GM19240 (cell line): ENCODE measurements around the gene ITSN2.

Source experiments
- DNase-seq: peaks from one replicate; pipeline ENCODE4 v3.0.0; 2011; ENCODE audit warnings: low spot score; ENCODE audit not compliant: insufficient read length

ITSN2 gene

DNA sequence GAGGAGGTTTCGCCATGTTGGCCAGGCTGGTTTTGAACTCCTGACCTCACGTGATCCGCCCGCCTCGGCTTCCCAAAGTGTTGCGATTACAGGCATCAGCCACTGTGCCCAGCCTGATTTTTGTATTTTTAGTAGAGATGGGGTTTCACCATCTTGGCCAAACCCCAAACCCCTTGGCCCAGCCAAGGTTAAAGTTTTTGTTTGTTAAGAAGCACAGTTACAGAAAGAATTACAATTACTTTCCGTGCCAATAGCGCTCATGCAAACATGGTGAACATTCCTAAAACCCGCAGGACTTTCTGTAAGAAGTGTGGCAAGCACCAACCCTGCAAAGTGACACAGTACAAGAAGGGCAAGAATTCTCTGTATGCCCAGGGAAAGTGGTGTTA, 26.1 kb downstream of the ITSN2 start:
- no peak for DNase-seq

GRCh38 chr2:24332791-24333540, 27.4 kb downstream of the ITSN2 start:
- no peak for DNase-seq

DNA sequence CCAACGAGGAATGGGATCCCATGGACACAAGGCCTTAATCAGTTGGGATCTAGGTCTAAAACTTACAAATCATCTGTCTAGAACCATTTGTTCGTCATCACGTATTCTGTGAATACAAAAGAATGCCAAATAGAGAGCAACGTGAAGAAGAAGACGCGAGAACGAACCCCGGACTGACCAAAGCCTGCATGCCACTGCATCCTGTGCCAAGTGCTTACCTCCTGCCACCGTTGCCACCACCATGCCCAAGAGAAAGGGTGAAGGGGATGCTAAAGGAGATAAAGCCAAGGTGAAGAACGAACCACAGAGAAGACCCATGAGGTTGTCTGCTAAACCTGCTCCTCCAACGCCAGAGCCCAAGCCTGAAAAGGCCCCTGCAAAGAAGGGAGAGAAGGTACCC, 30.2 kb downstream of the ITSN2 start:
- DNase-seq: no peak

GRCh38 chr2:24329700-24330099, 30.6 kb downstream of the ITSN2 start:
- no peak for DNase-seq

- no peak for DNase-seq
Observed at GRCh38 chr2:24328010-24328409, 32.3 kb downstream of the ITSN2 start.

DNA sequence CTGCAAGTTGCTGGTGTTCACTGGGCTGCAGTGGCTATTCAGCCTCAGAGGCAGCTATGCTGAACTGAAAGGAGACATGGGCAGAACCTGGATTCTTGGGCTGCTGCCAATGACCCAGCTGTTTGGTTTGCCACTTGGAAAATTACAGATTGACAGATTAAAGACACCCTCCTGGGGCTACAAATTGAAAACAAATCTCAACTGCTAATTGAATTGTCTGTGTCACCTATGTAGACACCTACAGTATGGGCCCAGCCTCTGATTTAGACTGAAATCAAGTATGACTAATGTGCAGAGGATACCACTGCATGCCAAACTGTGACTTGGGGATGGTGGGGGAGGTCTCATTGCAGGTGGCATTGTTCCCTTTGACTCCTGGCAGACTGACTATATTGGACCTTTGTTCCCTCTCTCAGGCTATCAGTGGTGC, 42.8 kb downstream of the ITSN2 start:
- no peak for DNase-seq

DNA sequence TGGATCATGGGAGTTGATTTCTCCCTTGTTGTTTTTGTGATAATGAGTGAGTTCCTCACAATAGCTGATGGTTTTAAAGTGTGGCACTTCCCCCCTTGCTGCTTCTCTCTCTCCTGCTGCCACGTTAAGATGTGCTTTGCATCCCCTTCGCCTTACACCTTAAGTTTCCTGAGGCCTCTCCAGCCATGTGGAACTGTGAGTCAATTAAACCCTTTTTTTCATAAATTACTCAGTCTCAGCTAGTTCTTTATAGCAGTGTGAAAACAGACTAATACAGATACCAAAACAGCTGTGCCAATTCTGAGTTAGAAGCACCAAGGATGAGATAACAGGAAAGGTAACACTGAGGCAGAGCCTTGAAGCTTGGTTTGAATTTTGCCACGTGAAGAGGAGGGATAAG, 44.7 kb downstream of the ITSN2 start:
- no peak for DNase-seq

DNA sequence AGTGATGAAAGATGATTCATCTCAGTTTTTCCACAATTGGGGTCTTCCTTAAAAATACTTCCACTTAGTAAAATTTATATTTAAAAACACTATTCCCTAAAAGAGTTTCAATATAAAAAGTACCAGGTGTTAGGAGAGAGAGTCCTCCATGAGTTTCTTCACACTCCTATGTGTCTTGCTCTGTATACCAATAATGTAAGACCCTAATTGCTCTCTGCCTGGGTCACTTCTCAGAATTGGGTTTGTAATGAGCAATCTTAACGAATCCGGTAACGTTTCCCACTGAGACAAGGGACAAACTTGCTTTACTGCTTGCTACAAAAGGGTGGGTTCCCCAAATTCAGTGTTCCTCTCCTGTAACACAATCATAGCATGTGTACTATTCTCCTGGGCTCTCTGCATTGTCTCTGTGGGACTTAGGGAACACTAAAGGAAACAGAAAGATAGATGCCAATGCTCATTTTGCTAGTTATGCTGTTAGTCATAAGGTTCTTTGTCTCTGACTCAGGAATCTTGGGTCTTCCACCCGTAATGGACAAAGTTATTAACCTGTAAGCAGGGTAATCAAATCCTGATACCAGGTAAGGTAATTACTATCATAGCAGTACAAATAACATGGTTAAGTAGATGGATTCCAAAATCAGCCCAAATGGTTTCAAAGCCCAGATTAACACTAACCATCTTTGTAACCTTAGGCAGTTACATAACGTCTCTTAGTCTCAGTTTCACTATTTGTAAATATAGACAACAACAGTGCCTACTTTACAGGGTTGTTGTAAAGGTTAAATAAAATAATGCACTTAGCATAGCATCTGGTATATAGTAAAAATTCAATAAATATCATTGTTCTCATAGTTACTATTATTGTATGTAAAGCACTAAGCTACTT, 46.3 kb downstream of the ITSN2 start:
- DNase-seq: no peak

- DNase-seq: no peak
Observed at GRCh38 chr2:24307961-24308360, 52.4 kb downstream of the ITSN2 start.

- no peak for DNase-seq
Observed at GRCh38 chr2:24304631-24305030, 55.7 kb downstream of the ITSN2 start.

- DNase-seq: no peak
Observed at GRCh38 chr2:24304098-24304497, 56.2 kb downstream of the ITSN2 start.

- no peak for DNase-seq
Observed at GRCh38 chr2:24301599-24301998, 58.7 kb downstream of the ITSN2 start.

- no peak for DNase-seq
Observed at GRCh38 chr2:24297663-24298062, 62.7 kb downstream of the ITSN2 start.

GRCh38 chr2:24287171-24287570, 73.2 kb downstream of the ITSN2 start:
- no peak for DNase-seq

- no peak for DNase-seq
Observed at GRCh38 chr2:24285484-24286152, 74.7 kb downstream of the ITSN2 start.

DNA sequence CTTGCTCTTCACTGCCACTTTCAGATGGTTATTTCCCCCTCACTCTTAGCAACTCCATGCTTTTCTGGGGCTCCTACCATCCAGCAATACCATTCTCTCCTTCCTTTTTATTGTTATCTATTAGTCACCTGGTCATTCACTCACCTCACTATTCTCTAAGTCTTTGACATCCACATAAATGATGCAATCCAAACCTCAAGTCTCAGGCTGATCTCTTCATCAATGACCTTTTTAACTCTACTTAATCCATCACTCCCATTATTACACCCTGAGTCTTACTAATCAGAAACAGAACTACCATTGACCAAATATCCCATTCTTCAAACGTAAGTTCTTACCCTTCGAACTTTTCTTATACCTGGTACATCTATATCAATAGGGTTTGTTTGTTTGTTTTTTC, 79.7 kb downstream of the ITSN2 start:
- DNase-seq: no peak

DNA sequence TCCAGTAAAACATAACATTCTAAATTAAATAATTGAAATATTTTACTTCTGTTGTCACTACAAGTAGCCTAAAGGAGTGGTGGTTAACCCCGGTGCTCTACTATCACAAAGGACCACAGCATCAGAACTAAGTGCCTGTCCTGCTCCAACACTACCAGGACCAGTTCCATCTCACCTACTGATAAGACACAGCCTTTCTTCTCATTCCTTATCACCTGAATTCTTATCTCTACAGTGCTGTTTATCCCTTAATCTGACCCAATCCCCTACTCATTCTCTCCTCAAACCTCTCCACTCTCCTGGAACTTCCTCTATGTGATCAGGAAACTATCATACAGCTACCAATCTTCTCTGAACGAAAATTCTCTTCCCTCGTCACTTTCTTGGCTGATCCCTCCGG, 80.2 kb downstream of the ITSN2 start:
- no peak for DNase-seq

GRCh38 chr2:24276349-24276899, 83.9 kb downstream of the ITSN2 start:
- no peak for DNase-seq

GRCh38 chr2:24274809-24275208, 85.5 kb downstream of the ITSN2 start:
- DNase-seq: no peak

GRCh38 chr2:24273598-24273997, 86.7 kb downstream of the ITSN2 start:
- DNase-seq: no peak

DNA sequence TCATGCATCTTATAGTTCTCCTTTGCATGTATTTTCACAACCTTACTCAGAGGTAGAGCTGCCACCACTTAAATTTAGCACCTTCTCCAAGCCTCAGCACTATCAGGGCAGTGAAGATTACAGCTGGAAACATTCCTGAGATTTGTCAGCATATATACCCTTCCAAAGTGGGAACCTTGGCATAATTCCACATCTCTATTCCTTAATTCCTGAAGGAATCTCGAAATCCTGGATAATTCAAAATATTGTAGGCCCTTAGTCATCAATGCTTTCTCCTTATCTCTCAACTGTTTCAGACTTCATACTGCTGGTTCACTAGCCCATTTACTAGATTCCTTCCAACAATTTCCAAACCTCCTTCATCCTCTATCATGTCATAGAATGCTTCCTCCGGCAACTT, 87.4 kb downstream of the ITSN2 start:
- no peak for DNase-seq
